WTC11 (cell line): ENCODE measurements around the gene EPHA2.

Source experiments
- ATF3 ChIP-seq: sonication (generic); formaldehyde crosslinking; conservative IDR thresholded peaks from 2 replicates; pipeline ENCODE4 v1.8.1; 2022; ENCODE audit warnings: mild to moderate bottlenecking, missing genetic modification reagents
- CTCF ChIP-seq: fragments of 200-600 bp; IDR thresholded peaks from 2 replicates; pipeline ENCODE4 v1.8.0; 2022; ENCODE audit warnings: antibody characterized with exemption
- E2F5 ChIP-seq: sonication (generic); formaldehyde crosslinking; IDR thresholded peaks from 2 replicates; pipeline ENCODE4 v1.8.1; 2022; ENCODE audit warnings: mild to moderate bottlenecking, moderate library complexity, missing genetic modification reagents
- FOXK1 ChIP-seq: sonication (generic); formaldehyde crosslinking; IDR thresholded peaks from 2 replicates; pipeline ENCODE4 v1.8.0; 2022; ENCODE audit warnings: mild to moderate bottlenecking, moderate library complexity, missing genetic modification reagents
- MLX ChIP-seq: sonication (generic); formaldehyde crosslinking; IDR thresholded peaks from 2 replicates; pipeline ENCODE4 v1.8.1; 2023; ENCODE audit warnings: mild to moderate bottlenecking, missing genetic modification reagents, moderate library complexity
- TCF7 ChIP-seq: sonication (generic); formaldehyde crosslinking; IDR thresholded peaks from 2 replicates; pipeline ENCODE4 v1.8.0; 2022; ENCODE audit warnings: mild to moderate bottlenecking, low read depth, missing genetic modification reagents, moderate library complexity

- no peak for TF ChIP-seq CTCF
- TF ChIP-seq FOXK1 (CRISPR knock-in tag) = no peak
- TF ChIP-seq E2F5 = no peak
- TF ChIP-seq TCF7 = no peak
- TF ChIP-seq ATF3 (CRISPR knock-in tag) = no peak
- no peak for TF ChIP-seq MLX (CRISPR knock-in tag)
These were observed 78.2 kb downstream of the EPHA2 start for GRCh38 chr1:16077406-16078245.
